Left lung (tissue), 10 donors: ENCODE data around the gene DOHH. TPM values are rescaled to one million over a fixed set of nuclear protein-coding genes. Genes with fewer than 3 reads are reported as not detected.

Source experiments
- ATAC-seq: fragments of 200-7000 bp; cut with Tn5 transposase; one replicate; pipeline ENCODE4 v1.9.1; 2020; ENCODE audit warnings: moderate library complexity
- DNase-seq, 4 donors: peaks; one replicate each; pipeline ENCODE4 v3.0.0-alpha.2; 2013 to 2020
- H3K27ac ChIP-seq, 2 donors: fragments of 200-600 bp; sonication (generic) in 1 of 2; one replicate each; pipeline versions ENCODE4 v1.5.0 to v1.8.0; 2020 to 2021
- H3K27me3 ChIP-seq, 2 donors: fragments of 200-600 bp; sonication (generic) in 1 of 2; one replicate each; pipeline versions ENCODE4 v1.5.0 to v1.8.0; 2020 to 2021
- H3K36me3 ChIP-seq, 2 donors: fragments of 200-600 bp; sonication (generic) in 1 of 2; one replicate each; pipeline versions ENCODE4 v1.5.0 to v1.8.0; 2020 to 2021
- H3K4me1 ChIP-seq, 2 donors: fragments of 200-600 bp; one replicate each; pipeline ENCODE4 v1.8.0; 2021
- H3K4me3 ChIP-seq, 2 donors: fragments of 200-600 bp; sonication (generic) in 1 of 2; one replicate each; pipeline versions ENCODE4 v1.5.0 to v1.8.0; 2020 to 2021; ENCODE audit warnings: mild to moderate bottlenecking in 1 of 2
- H3K9me3 ChIP-seq, 2 donors: fragments of 200-600 bp; sonication (generic) in 1 of 2; one replicate each; pipeline versions ENCODE4 v1.5.0 to v1.8.0; 2020 to 2021
- intact Hi-C, 2 donors: fragments of 100-400 bp; cut with DNase I; formaldehyde crosslinking; loops; one replicate each; pipeline versions ENCODE4 v1.11.2 to v1.14.2; 2022
- polyA plus RNA-seq, 6 donors: library from polyadenylated mRNA; unstranded; fragments of 120-200 nt; gene quantifications; one replicate each; pipeline ENCODE4 v1.2.1, GENCODE V29; 2013; ENCODE audit not compliant: insufficient read length in 6 of 6
- total RNA-seq, 2 donors: library from RNA; stranded (reverse); fragmentation: NEBNext Ultra II Directional; extraction: Animal tissue kit (Norgen Biotek cat#: 25700); gene quantifications; one replicate each; pipeline ENCODE4 v1.2.1, GENCODE V29; 2021
- TF ChIP-seq, protein P1 (sequence below), 2 donors: fragments of 200-600 bp; sonication (generic) in 1 of 2; IDR thresholded peaks; one replicate each; pipeline versions ENCODE4 v1.5.0 to v1.8.0; 2021; ENCODE audit warnings: antibody characterized with exemption in 2 of 2
- donor health status: DM: no; HTN: yes; CAD: no.
- donor health status: DM: no; HTN: no; CAD: no.

Gene DOHH
- total and polyA plus RNA-seq, 8 donors: 5.8 to 14.1 (median 7.9) TPM

DNA sequence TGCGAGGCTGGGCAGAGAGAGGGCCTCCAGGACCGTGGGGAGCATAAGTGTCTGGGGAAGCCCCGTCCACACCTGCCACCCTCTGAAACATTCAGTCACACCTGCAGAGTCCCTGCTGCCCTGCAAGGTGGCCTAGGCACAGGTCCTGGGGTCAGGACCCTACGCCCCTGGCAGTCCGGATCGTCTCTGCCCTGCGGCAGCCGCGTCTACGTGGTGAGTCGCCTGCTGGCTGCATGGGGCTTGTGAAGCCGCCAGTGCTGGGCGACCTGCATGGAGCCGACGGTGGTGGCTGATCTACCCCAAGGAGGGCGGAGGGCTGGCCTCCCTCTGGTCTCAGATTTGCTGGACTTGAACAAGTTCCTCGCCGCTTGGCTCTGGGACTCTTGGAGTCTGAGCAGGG lies 18.7 kb upstream of the DOHH start:
- H3K27ac ChIP-seq: no peak overlapping the region
- peaks cover 0 to 15% of the 10 kb centered on the region in 2 donors for H3K4me1 ChIP-seq
- intact Hi-C loops: no loop called here
- ATAC-seq (no peak), DNase-seq (no peak)
- H3K36me3 ChIP-seq: peaks cover 0 to 57% of the 10 kb centered on the region in 2 donors
- no peaks in the 10 kb centered on the region for H3K9me3 ChIP-seq
- H3K27me3 ChIP-seq: no peaks in the 10 kb centered on the region
- TF ChIP-seq, protein P1, sequence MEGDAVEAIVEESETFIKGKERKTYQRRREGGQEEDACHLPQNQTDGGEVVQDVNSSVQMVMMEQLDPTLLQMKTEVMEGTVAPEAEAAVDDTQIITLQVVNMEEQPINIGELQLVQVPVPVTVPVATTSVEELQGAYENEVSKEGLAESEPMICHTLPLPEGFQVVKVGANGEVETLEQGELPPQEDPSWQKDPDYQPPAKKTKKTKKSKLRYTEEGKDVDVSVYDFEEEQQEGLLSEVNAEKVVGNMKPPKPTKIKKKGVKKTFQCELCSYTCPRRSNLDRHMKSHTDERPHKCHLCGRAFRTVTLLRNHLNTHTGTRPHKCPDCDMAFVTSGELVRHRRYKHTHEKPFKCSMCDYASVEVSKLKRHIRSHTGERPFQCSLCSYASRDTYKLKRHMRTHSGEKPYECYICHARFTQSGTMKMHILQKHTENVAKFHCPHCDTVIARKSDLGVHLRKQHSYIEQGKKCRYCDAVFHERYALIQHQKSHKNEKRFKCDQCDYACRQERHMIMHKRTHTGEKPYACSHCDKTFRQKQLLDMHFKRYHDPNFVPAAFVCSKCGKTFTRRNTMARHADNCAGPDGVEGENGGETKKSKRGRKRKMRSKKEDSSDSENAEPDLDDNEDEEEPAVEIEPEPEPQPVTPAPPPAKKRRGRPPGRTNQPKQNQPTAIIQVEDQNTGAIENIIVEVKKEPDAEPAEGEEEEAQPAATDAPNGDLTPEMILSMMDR (IDR thresholded peaks at IDR 0.05): no peak
- H3K4me3 ChIP-seq: no peak overlapping the region

DNA sequence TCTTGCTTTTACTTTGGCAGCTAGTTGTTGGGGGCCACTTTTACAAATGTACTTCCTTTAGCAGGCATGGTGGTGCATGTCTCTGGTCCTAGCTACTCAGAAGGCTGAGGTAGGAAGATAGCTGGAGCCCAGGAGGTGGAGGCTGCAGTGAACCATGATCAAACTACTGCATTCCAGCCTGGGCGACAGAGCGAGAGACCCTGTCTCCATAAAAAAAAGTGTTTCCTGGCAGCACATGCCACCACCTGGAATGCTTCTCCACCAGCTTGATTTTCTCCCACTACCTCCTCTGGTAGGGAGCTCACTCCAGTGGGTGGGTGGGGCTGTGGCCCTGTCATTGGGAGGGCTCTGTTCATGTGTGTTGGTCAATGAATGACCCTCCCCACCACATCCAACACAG lies 18.2 kb upstream of the DOHH start:
- no peaks in the 10 kb centered on the region for H3K9me3 ChIP-seq
- DNase-seq (no peak), ATAC-seq (no peak)
- intact Hi-C loops: no loop called here
- peaks cover 0 to 53% of the 10 kb centered on the region in 2 donors for H3K36me3 ChIP-seq
- no peaks in the 10 kb centered on the region for H3K27me3 ChIP-seq
- H3K4me3 ChIP-seq: no peak overlapping the region
- no peak overlapping the region for H3K27ac ChIP-seq
- TF ChIP-seq, protein P1 (IDR thresholded peaks at IDR 0.05): no peak
- H3K4me1 ChIP-seq: peaks cover 0 to 15% of the 10 kb centered on the region in 2 donors

DNA sequence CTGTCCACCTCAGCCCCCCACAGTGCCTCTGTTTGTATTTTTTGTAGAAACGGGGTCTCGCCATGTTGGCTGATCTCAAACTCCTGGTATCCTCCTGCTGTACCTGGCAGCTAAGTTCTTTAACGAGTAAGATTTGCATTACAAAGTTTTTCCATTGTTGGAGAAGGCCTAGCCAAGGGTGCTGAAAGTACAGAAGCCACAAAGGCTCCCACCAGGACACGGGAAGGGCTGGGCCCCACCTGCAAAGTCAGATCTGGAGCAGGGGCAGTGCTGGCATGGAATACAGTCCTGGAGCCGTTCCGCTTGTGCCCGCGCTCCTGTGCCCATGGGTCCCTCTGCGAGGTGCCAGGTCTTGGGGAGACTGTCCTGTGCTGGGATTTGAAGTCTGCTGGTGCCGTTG lies 17.8 kb upstream of the DOHH start:
- Histone ChIP-seq H3K4me3 (no peak overlapping the region), H3K27me3 (no peaks in the 10 kb centered on the region), H3K9me3 (no peaks in the 10 kb centered on the region), H3K27ac (no peak overlapping the region), H3K4me1 (peaks cover 0 to 15% of the 10 kb centered on the region in 2 donors), H3K36me3 (peaks cover 0 to 48% of the 10 kb centered on the region in 2 donors)
- TF ChIP-seq, protein P1 (IDR thresholded peaks at IDR 0.05): no peak
- ATAC-seq (no peak), DNase-seq (no peak)
- intact Hi-C loops: no loop called here

DNA sequence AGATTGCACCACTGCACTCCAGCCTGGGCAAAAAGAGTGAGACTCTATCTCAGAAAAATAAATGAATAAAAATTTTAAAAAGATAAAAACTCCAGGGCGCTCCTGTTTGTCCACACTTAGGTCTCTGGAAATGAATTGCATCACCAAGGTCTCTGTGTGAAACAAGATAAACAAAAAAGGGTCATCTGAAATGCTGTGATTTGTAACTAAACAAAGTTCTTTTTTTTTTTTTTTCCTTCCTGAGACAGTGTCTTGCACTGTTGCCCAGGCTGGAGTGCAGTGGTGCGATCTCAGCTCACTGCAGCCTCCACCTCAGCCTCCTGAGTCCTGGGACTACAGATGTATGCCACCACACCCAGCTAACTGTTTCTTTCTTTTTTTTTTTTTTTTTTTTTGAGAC lies 17.2 kb upstream of the DOHH start:
- Histone ChIP-seq H3K27me3 (no peaks in the 10 kb centered on the region), H3K4me1 (peaks cover 0 to 15% of the 10 kb centered on the region in 2 donors), H3K27ac (no peak overlapping the region), H3K36me3 (peaks cover 0 to 42% of the 10 kb centered on the region in 2 donors), H3K4me3 (no peak overlapping the region), H3K9me3 (no peaks in the 10 kb centered on the region)
- DNase-seq: no peak
- TF ChIP-seq, protein P1 (IDR thresholded peaks at IDR 0.05): no peak
- ATAC-seq: no peak
- intact Hi-C loops: no loop called here

DNA sequence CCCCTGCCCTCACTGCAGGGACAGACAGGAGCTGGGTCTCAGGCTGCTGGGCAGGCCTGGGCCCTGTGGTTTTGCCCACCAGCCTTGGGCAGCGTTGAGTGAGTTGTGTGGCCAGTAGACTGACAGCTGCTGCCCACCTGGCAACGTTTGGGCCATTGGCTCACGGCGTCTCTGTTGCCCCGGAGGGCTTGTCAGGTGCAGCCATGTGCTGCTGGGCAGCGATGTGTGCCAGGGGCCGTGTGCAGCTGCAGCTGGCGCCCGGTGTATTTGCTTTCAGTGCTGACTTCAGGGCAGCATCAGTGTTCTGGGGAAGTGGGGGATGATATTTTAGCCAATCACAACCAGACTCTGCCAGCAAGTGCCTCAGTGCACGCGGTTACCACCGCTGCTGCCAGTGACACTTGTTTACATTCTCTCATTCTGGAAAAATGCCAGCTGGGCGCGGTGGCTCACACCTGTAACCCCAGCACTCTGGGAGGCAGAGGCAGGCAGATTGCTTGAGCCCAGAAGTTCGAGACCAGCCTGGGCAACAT lies 16.3 kb upstream of the DOHH start:
- DNase-seq (no peak), ATAC-seq (no peak)
- TF ChIP-seq, protein P1 (IDR thresholded peaks at IDR 0.05): no peak

More for the DNA sequence above, 16.3 kb upstream of the DOHH start:
- H3K4me3 ChIP-seq: no peak overlapping the region
- no peaks in the 10 kb centered on the region for H3K27me3 ChIP-seq
- H3K4me1 ChIP-seq: peaks cover 0 to 18% of the 10 kb centered on the region in 2 donors
- H3K9me3 ChIP-seq: no peaks in the 10 kb centered on the region
- peaks cover 0 to 34% of the 10 kb centered on the region in 2 donors for H3K36me3 ChIP-seq
- intact Hi-C loops: no loop called here
- no peak overlapping the region for H3K27ac ChIP-seq
